CD4-positive, alpha-beta T cell (primary cell): Measurements from ENCODE around the gene KLF15. TPM values are rescaled to one million over a fixed set of nuclear protein-coding genes. Genes with fewer than 3 reads are reported as not detected.

Source experiments
- ATAC-seq: fragments of 200-7000 bp; cut with Tn5 transposase; one replicate; pipeline ENCODE4 v1.10.0; 2022; ENCODE audit warnings: mild to moderate bottlenecking; ENCODE audit not compliant: poor library complexity
- CTCF ChIA-PET: fragments of 350-600 bp; sonication (Branson Sonifier 250); formaldehyde crosslinking; loops from one replicate; lab custom pipeline; 2021; ENCODE audit warnings: antibody characterized with exemption, inconsistent platforms; lab: Charles Lee
- POLR2A ChIA-PET: fragments of 350-600 bp; sonication (Branson Sonifier 250); formaldehyde crosslinking; loops from one replicate; lab custom pipeline; 2021; ENCODE audit warnings: antibody characterized with exemption, inconsistent platforms; lab: Charles Lee
- DNase-seq, 14 experiments: peaks; one replicate each; pipeline ENCODE4 v3.0.0-alpha.2; 2013 to 2020; ENCODE audit warnings: mixed read lengths in 2 of 14
- H3K27ac ChIP-seq, 2 donors: one replicate each; pipeline versions ENCODE4 v1.5.1 to v1.7.0; 2013; ENCODE audit warnings: low read length in 2 of 2, low read depth in 1 of 2, mild to moderate bottlenecking in 1 of 2
- H3K27me3 ChIP-seq, 2 experiments: 1 replicate in 1 of 2; 2 replicates in 1 of 2; pipeline versions ENCODE4 v1.6.1 to v1.7.0; 2013; ENCODE audit warnings: low read length in 2 of 2, control low read depth in 1 of 2, mild to moderate bottlenecking in 1 of 2, moderate library complexity in 1 of 2; ENCODE audit not compliant: insufficient read depth in 2 of 2, control insufficient read depth in 1 of 2
- H3K36me3 ChIP-seq: one replicate; pipeline ENCODE4 v1.6.1; 2013; ENCODE audit warnings: low read length, control low read depth; ENCODE audit not compliant: insufficient read depth
- H3K4me1 ChIP-seq: one replicate; pipeline ENCODE4 v1.6.1; 2013; ENCODE audit warnings: low read length, control low read depth; ENCODE audit not compliant: insufficient read depth
- H3K4me3 ChIP-seq: one replicate; pipeline ENCODE4 v1.5.1; 2013; ENCODE audit warnings: mild to moderate bottlenecking, low read length, moderate library complexity
- H3K9me3 ChIP-seq, 2 experiments: 1 replicate in 1 of 2; 2 replicates in 1 of 2; pipeline versions ENCODE4 v1.6.1 to v1.7.0; 2013; ENCODE audit warnings: low read length in 2 of 2, mild to moderate bottlenecking in 2 of 2, control low read depth in 1 of 2, moderate library complexity in 1 of 2; ENCODE audit not compliant: control insufficient read depth in 1 of 2, insufficient read depth in 1 of 2
- H3K27ac Mint-ChIP-seq: one replicate; pipeline ENCODE4 v1.8.0; 2020; ENCODE audit warnings: mixed read lengths
- H3K27me3 Mint-ChIP-seq: one replicate; pipeline ENCODE4 v1.8.0; 2021; ENCODE audit warnings: mixed read lengths
- H3K36me3 Mint-ChIP-seq: one replicate; pipeline ENCODE4 v1.8.0; 2021; ENCODE audit warnings: low read depth, mixed read lengths
- H3K4me1 Mint-ChIP-seq: one replicate; pipeline ENCODE4 v1.8.0; 2021; ENCODE audit warnings: low read depth, mixed read lengths
- H3K4me3 Mint-ChIP-seq: one replicate; pipeline ENCODE4 v1.8.0; 2020; ENCODE audit warnings: mild to moderate bottlenecking, mixed read lengths
- H3K9me3 Mint-ChIP-seq: one replicate; pipeline ENCODE4 v1.8.0; 2020; ENCODE audit warnings: mixed read lengths
- CTCF ChIP-seq: fragments of 200-600 bp; IDR thresholded peaks from one replicate; pipeline ENCODE4 v1.8.0; 2022; ENCODE audit warnings: antibody characterized with exemption, mild to moderate bottlenecking
- intact Hi-C, 2 experiments: fragments of 100-400 bp; cut with DNase I in 1 of 2; cut with micrococcal nuclease in 1 of 2; formaldehyde crosslinking; loops; one replicate each; pipeline versions ENCODE4 v1.15.1 to v1.9.0; 2023 to 2025; cut with DNase I, micrococcal nuclease
- total RNA-seq, 174 experiments: library from RNA in 2 of 174; stranded (reverse) in 2 of 174; gene quantifications; one replicate each; pipeline ENCODE4 v1.2.3 and lab custom pipeline; 2021 to 2026

KLF15 gene
- total RNA-seq, 2 experiments from 2014 or later: 0.30 TPM; not detected in 1

- no peak for ATAC-seq
- Mint-ChIP-seq H3K27me3 (peaks cover 36% of the 10 kb centered on the region), H3K27ac (no peak overlapping the region), H3K4me3 (no peak overlapping the region), H3K36me3 (no peaks in the 10 kb centered on the region), H3K9me3 (no peaks in the 10 kb centered on the region), H3K4me1 (no peaks in the 10 kb centered on the region)
- Histone ChIP-seq H3K27me3 (peaks cover 0 to 2% of the 10 kb centered on the region in 2 experiments), H3K4me1 (no peaks in the 10 kb centered on the region), H3K27ac (no peak overlapping the region), H3K9me3 (peaks cover 0 to 9% of the 10 kb centered on the region in 2 experiments), H3K36me3 (no peaks in the 10 kb centered on the region), H3K4me3 (no peak overlapping the region)
- CTCF ChIA-PET: no interaction called here
- DNase-seq: no peak
- intact Hi-C loops: no loop called here
- TF ChIP-seq CTCF: no peak
- POLR2A ChIA-PET: no interaction called here
Measured at GRCh38 chr3:126402666-126403302, 45.6 kb upstream of the KLF15 start.

DNA sequence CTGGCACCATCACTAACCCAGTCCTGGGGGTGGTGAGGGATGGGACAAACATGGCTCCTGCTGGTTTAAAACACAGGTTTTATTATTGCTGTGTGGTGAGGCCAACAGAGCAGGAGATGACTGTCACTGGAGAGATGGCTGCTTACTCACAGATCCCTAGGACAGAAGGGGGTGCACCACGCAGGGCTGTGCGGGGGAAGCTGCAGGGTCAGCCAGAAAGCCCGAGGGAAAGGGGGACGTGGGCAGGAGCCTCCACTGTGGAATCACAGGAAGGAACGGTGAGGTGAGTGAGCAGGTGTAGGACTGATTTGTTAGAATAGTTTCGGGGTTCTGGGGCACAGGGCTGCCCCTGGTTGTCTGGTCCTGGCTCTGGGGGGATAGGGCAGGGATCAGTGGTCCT, 45.0 kb upstream of the KLF15 start:
- Mint-ChIP-seq H3K4me1 (no peaks in the 10 kb centered on the region), H3K27me3 (peaks cover 34% of the 10 kb centered on the region), H3K9me3 (no peaks in the 10 kb centered on the region), H3K4me3 (no peak overlapping the region), H3K27ac (no peak overlapping the region), H3K36me3 (no peaks in the 10 kb centered on the region)
- Histone ChIP-seq H3K4me3 (no peak overlapping the region), H3K9me3 (peaks cover 0 to 6% of the 10 kb centered on the region in 2 experiments), H3K27ac (no peak overlapping the region), H3K36me3 (no peaks in the 10 kb centered on the region), H3K27me3 (peaks cover 0 to 2% of the 10 kb centered on the region in 2 experiments), H3K4me1 (no peaks in the 10 kb centered on the region)
- DNase-seq (no peak), ATAC-seq (no peak)
- ChIA-PET POLR2A (no interaction called here), CTCF (no interaction called here)
- intact Hi-C loops: no loop called here
- TF ChIP-seq CTCF: no peak

- no peak for TF ChIP-seq CTCF
- no peaks in the 10 kb centered on the region for H3K4me1 ChIP-seq
- Mint-ChIP-seq H3K9me3 (no peaks in the 10 kb centered on the region), H3K36me3 (no peaks in the 10 kb centered on the region), H3K27ac (no peak overlapping the region), H3K4me1 (no peaks in the 10 kb centered on the region), H3K27me3 (peaks cover 30% of the 10 kb centered on the region), H3K4me3 (no peak overlapping the region)
- DNase-seq (no peak), ATAC-seq (no peak)
- CTCF ChIA-PET: no interaction called here
- intact Hi-C loops: no loop called here
- peaks cover 0 to 2% of the 10 kb centered on the region in 2 experiments for H3K27me3 ChIP-seq
- no peak overlapping the region for H3K27ac ChIP-seq
- no peak overlapping the region for H3K4me3 ChIP-seq
- POLR2A ChIA-PET: no interaction called here
- peaks cover 0 to 4% of the 10 kb centered on the region in 2 experiments for H3K9me3 ChIP-seq
- no peaks in the 10 kb centered on the region for H3K36me3 ChIP-seq
Measured at GRCh38 chr3:126401611-126402160, 44.5 kb upstream of the KLF15 start.
